Right renal cortex interstitium (tissue), 3 donors: ENCODE data around the gene MTCL1. TPM values are rescaled to one million over a fixed set of nuclear protein-coding genes. Genes with fewer than 3 reads are reported as not detected.

Experiments
- DNase-seq, 3 donors: peaks; one replicate each; pipeline ENCODE4 v3.0.0-alpha.2; 2013; ENCODE audit warnings: low read depth in 3 of 3, low spot score in 2 of 3
- polyA plus RNA-seq, 3 donors: library from polyadenylated mRNA; unstranded; fragments of 120-200 nt; gene quantifications; one replicate each; pipeline ENCODE4 v1.2.1, GENCODE V29; 2013; ENCODE audit not compliant: insufficient read length in 3 of 3

MTCL1 gene
- polyA plus RNA-seq, 3 donors, result 16.4 to 18.9 (median 18.9) TPM

- no peak for DNase-seq
Observed at GRCh38 chr18:8686611-8687010, 18.7 kb upstream of the MTCL1 start.

GRCh38 chr18:8688216-8688800 lies 17.0 kb upstream of the MTCL1 start:
- DNase-seq, result no peak

- no peak for DNase-seq
Observed at GRCh38 chr18:8688816-8689215, 16.5 kb upstream of the MTCL1 start.

- DNase-seq, result no peak
Observed at GRCh38 chr18:8689517-8689916, 15.8 kb upstream of the MTCL1 start.

- DNase-seq, result no peak
Observed at GRCh38 chr18:8694891-8695290, 10.5 kb upstream of the MTCL1 start.

GRCh38 chr18:8695932-8696517 lies 9.3 kb upstream of the MTCL1 start:
- no peak for DNase-seq

- DNase-seq, result no peak
Observed at GRCh38 chr18:8696749-8697211, 8.6 kb upstream of the MTCL1 start.

GRCh38 chr18:8699126-8699525 lies 6.2 kb upstream of the MTCL1 start:
- DNase-seq, result no peak

- no peak for DNase-seq
Observed at GRCh38 chr18:8699948-8700347, 5.4 kb upstream of the MTCL1 start.

GRCh38 chr18:8701546-8702118 lies 3.7 kb upstream of the MTCL1 start:
- no peak for DNase-seq

GRCh38 chr18:8702668-8703067 lies 2.7 kb upstream of the MTCL1 start:
- DNase-seq, result no peak

- no peak for DNase-seq
Observed at GRCh38 chr18:8703092-8703709, 2.2 kb upstream of the MTCL1 start.

GRCh38 chr18:8703781-8704301 lies 1.5 kb upstream of the MTCL1 start:
- no peak for DNase-seq

GRCh38 chr18:8704361-8705237 lies 757 bp upstream of the MTCL1 start:
- DNase-seq, result peak in 2 of 3 donors; percentile 67 to 78

GRCh38 chr18:8705961-8706790 lies 820 bp downstream of the MTCL1 start:
- DNase-seq, result no peak

GRCh38 chr18:8706791-8707555 lies 1.6 kb downstream of the MTCL1 start:
- peak in 1 of 3 donors; percentile 39 for DNase-seq

- no peak for DNase-seq
Observed at GRCh38 chr18:8707556-8708300, 2.4 kb downstream of the MTCL1 start.

GRCh38 chr18:8708670-8709069 lies 3.3 kb downstream of the MTCL1 start:
- no peak for DNase-seq
